ENCODE results near the gene LRRK1. TPM values are rescaled to one million over a fixed set of nuclear protein-coding genes. Genes with fewer than 3 reads are reported as not detected.

The LRRK1 gene
- total and polyA plus RNA-seq, 2 of the 13 experiments (the other 11 are each of a cell fraction or from before 2014, with no cell fraction given) = 0.13 to 1.2 TPM

DNA sequence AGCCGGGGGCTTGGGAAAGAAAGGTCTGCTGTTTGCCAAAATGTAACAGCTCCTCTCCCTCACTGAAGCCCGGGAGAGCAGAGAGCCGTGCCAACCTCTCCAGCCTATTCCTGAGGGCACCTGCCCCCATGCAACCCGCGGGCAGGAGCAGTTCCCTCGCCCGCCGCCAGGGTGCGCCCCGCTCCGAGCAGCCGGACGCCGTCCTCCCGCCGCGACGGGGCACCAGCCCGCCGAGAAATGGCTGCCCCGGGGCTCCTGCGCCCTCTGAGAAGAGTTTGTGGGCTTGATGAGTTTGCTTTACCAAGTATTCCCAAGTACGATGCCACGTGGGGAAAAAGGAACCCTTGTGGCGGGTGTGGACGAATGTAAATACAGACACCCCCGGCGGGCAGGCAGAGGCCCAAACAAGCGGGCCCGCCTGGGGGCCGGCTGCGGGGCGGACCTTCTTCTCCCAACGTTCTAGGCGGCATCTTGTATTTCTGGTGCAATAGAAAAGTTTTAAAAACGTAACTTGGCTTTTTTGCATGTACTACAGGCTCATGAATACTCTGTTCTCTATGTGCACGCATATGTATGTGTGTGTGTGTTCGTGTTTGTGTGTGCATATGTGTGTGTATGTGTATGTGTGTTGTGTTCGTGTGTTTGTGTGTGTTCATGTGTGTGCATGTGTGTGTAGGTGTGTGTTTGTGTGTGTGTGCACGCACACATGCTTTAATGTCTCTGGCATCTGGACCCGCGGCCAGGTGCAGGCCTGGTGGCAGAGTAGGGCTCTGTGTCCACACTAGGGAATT, 169.8 kb downstream of the LRRK1 start (continued):
- TF ChIP-seq, protein P1, sequence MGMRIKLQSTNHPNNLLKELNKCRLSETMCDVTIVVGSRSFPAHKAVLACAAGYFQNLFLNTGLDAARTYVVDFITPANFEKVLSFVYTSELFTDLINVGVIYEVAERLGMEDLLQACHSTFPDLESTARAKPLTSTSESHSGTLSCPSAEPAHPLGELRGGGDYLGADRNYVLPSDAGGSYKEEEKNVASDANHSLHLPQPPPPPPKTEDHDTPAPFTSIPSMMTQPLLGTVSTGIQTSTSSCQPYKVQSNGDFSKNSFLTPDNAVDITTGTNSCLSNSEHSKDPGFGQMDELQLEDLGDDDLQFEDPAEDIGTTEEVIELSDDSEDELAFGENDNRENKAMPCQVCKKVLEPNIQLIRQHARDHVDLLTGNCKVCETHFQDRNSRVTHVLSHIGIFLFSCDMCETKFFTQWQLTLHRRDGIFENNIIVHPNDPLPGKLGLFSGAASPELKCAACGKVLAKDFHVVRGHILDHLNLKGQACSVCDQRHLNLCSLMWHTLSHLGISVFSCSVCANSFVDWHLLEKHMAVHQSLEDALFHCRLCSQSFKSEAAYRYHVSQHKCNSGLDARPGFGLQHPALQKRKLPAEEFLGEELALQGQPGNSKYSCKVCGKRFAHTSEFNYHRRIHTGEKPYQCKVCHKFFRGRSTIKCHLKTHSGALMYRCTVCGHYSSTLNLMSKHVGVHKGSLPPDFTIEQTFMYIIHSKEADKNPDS (CRISPR knock-in tag; IDR thresholded peaks at IDR 0.05) = no peak
- TF ChIP-seq, protein P2, sequence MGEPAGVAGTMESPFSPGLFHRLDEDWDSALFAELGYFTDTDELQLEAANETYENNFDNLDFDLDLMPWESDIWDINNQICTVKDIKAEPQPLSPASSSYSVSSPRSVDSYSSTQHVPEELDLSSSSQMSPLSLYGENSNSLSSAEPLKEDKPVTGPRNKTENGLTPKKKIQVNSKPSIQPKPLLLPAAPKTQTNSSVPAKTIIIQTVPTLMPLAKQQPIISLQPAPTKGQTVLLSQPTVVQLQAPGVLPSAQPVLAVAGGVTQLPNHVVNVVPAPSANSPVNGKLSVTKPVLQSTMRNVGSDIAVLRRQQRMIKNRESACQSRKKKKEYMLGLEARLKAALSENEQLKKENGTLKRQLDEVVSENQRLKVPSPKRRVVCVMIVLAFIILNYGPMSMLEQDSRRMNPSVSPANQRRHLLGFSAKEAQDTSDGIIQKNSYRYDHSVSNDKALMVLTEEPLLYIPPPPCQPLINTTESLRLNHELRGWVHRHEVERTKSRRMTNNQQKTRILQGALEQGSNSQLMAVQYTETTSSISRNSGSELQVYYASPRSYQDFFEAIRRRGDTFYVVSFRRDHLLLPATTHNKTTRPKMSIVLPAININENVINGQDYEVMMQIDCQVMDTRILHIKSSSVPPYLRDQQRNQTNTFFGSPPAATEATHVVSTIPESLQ (CRISPR knock-in tag; conservative IDR thresholded peaks at IDR 0.05) = no peak
- peak; percentile 86 for TF ChIP-seq RBFOX2 (IDR thresholded peaks at IDR 0.05; ENCODE audit: low read depth, low read length)
- TF ChIP-seq KMT2A (CRISPR knock-in tag; IDR thresholded peaks at IDR 0.05) = peak; percentile 80; the same call in 1 of the 2 replicates
- TF ChIP-seq TCF12 (IDR thresholded peaks at IDR 0.05) = no peak
- no peak for TF ChIP-seq TCF12 (CRISPR knock-in tag; IDR thresholded peaks at IDR 0.05)
- no peak; the same call in 1 of the 2 replicates for TF ChIP-seq ZNF343 (CRISPR knock-in tag; IDR thresholded peaks at IDR 0.05)
- TF ChIP-seq, protein P3, sequence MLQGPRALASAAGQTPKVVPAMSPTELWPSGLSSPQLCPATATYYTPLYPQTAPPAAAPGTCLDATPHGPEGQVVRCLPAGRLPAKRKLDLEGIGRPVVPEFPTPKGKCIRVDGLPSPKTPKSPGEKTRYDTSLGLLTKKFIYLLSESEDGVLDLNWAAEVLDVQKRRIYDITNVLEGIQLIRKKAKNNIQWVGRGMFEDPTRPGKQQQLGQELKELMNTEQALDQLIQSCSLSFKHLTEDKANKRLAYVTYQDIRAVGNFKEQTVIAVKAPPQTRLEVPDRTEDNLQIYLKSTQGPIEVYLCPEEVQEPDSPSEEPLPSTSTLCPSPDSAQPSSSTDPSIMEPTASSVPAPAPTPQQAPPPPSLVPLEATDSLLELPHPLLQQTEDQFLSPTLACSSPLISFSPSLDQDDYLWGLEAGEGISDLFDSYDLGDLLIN (CRISPR knock-in tag; IDR thresholded peaks at IDR 0.05; ENCODE audit: borderline replicate concordance) = no peak
- TF ChIP-seq ZFP1 (CRISPR knock-in tag; IDR thresholded peaks at IDR 0.05) = no peak
- TF ChIP-seq, protein P4, sequence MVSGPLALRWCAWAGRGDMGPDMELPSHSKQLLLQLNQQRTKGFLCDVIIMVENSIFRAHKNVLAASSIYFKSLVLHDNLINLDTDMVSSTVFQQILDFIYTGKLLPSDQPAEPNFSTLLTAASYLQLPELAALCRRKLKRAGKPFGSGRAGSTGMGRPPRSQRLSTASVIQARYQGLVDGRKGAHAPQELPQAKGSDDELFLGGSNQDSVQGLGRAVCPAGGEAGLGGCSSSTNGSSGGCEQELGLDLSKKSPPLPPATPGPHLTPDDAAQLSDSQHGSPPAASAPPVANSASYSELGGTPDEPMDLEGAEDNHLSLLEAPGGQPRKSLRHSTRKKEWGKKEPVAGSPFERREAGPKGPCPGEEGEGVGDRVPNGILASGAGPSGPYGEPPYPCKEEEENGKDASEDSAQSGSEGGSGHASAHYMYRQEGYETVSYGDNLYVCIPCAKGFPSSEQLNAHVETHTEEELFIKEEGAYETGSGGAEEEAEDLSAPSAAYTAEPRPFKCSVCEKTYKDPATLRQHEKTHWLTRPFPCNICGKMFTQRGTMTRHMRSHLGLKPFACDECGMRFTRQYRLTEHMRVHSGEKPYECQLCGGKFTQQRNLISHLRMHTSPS (CRISPR knock-in tag; IDR thresholded peaks at IDR 0.05; ENCODE audit: low read depth) = peak; percentile 75
- no peak for TF ChIP-seq MIER3 (CRISPR knock-in tag; IDR thresholded peaks at IDR 0.05; ENCODE audit: borderline replicate concordance)
- no peak for TF ChIP-seq JARID2 (CRISPR knock-in tag; IDR thresholded peaks at IDR 0.05; ENCODE audit: insufficient replicate concordance)
- TF ChIP-seq SOX13 (IDR thresholded peaks at IDR 0.05) = no peak
- peak in 1 of 2 experiments; percentile 46; a peak in 1 of 4 replicates for TF ChIP-seq SOX13 (CRISPR knock-in tag; conservative IDR thresholded peaks at IDR 0.05 in 1 of 2, IDR thresholded peaks at IDR 0.05 in 1 of 2)
- no peak for TF ChIP-seq GLI4 (CRISPR knock-in tag; IDR thresholded peaks at IDR 0.05; ENCODE audit: borderline replicate concordance)
- TF ChIP-seq TBP (CRISPR knock-in tag; IDR thresholded peaks at IDR 0.05) = no peak
- TF ChIP-seq NRL (CRISPR knock-in tag; IDR thresholded peaks at IDR 0.05; ENCODE audit: borderline replicate concordance) = no peak
- no peak for TF ChIP-seq SATB2 (CRISPR knock-in tag; IDR thresholded peaks at IDR 0.05)
- TF ChIP-seq ZFP90 (CRISPR knock-in tag; IDR thresholded peaks at IDR 0.05; ENCODE audit: borderline replicate concordance) = peak; percentile 21; the same call in 1 of the 2 replicates
- TF ChIP-seq MTF2 (CRISPR knock-in tag; IDR thresholded peaks at IDR 0.05; ENCODE audit: borderline replicate concordance) = no peak
- no peak for TF ChIP-seq JDP2 (CRISPR knock-in tag; IDR thresholded peaks at IDR 0.05; ENCODE audit: borderline replicate concordance)
- no peak for TF ChIP-seq ZNF251 (CRISPR knock-in tag; IDR thresholded peaks at IDR 0.05)
- TF ChIP-seq ZFP62 (CRISPR knock-in tag; IDR thresholded peaks at IDR 0.05) = no peak
- peak; percentile 60 for TF ChIP-seq DMAP1 (CRISPR knock-in tag; IDR thresholded peaks at IDR 0.05)
